Measurements from ENCODE around the gene SBDS.
"Not testable (repeated sequence)": the region's sequence is repeated elsewhere in the genome, so short reads cannot be mapped to it uniquely, and the experiment has no call there.

- TF ChIP-seq CTCF (optimal IDR thresholded peaks at IDR 0.05 in 1 of 3, IDR thresholded peaks at IDR 0.05 in 1 of 3, conservative IDR thresholded peaks at IDR 0.05 in 1 of 3; ENCODE audit: extremely low read depth in 1 of 3, insufficient read depth in 2 of 3, low read length in 3 of 3); EZH2 (IDR thresholded peaks at IDR 0.05; ENCODE audit: low read length): not testable (repeated sequence)
Observed at GRCh38 chr7:66978312-66978711, 17.1 kb downstream of the SBDS start.

Measured in keratinocyte (primary cell).